BLaER1 (cell line): ENCODE data around the gene ADAP2.

Experiments
- H3K27ac ChIP-seq: shearing (Covaris generic); formaldehyde crosslinking; 2 replicates; pipeline ENCODE4 v1.8.1; 2022
- H3K27me3 ChIP-seq: shearing (Covaris generic); formaldehyde crosslinking; 2 replicates; pipeline ENCODE4 v1.8.1; 2022
- H3K36me3 ChIP-seq: shearing (Covaris generic); formaldehyde crosslinking; 2 replicates; pipeline ENCODE4 v1.8.1; 2022
- H3K4me1 ChIP-seq: shearing (Covaris generic); formaldehyde crosslinking; 2 replicates; pipeline ENCODE4 v1.8.1; 2022
- H3K4me2 ChIP-seq: shearing (Covaris generic); formaldehyde crosslinking; 2 replicates; pipeline ENCODE4 v1.8.1; 2022
- H3K4me3 ChIP-seq: shearing (Covaris generic); formaldehyde crosslinking; 2 replicates; pipeline ENCODE4 v1.8.1; 2022
- H3K9ac ChIP-seq: shearing (Covaris generic); formaldehyde crosslinking; 2 replicates; pipeline ENCODE4 v1.8.1; 2022
- H3K9me3 ChIP-seq: shearing (Covaris generic); formaldehyde crosslinking; 2 replicates; pipeline ENCODE4 v1.8.1; 2022
- H4K20me1 ChIP-seq: shearing (Covaris generic); formaldehyde crosslinking; 2 replicates; pipeline ENCODE4 v1.8.1; 2022
- Cebpa-rat ChIP-seq: shearing (Covaris generic); IDR thresholded peaks from 2 replicates; pipeline ENCODE4 v1.8.1; 2022

Gene ADAP2

DNA sequence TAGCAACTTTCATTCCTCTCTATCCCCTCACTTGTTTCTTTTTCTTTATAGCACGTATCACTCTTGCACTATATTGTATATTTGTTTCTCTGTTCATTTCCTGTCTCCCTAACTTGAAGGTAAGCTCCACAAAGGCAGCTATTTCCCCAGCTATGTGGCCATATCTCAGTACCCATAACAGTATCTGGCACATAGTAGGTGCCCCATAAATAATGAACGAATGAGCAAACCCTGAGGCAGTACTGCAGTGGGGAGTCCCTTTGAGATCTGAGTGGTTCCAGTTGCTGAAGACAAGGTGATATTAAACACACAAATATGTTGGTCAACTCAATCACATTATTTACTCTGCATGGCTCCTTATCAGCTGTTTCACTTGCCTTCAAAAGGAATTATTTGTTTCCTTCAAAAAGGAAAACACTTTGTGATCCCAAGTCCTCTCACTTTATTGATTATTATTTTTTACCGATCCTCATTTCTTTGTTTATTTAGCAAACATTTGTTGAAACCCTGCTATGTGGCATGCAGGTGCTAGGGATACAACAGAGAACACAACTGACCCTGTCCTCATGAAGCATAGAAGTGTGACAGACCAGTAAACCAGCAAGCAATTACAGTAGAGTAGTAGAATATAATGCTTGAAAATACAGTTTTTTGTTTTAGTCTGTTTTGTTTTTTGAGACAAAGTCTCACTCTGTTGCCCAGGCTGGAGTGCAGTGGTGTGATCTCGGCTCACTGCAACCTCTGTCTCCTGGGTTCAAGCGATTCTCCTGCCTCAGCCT is 5.7 kb upstream of the ADAP2 start:
- Histone ChIP-seq H3K4me2 (no peak overlapping the region), H3K27me3 (peaks cover 11% of the 10 kb centered on the region), H3K9me3 (no peaks in the 10 kb centered on the region), H3K4me1 (no peaks in the 10 kb centered on the region), H4K20me1 (0 out of 2 replicates have a peak, but pooled peaks cover 5% of the 10 kb centered on the region), H3K9ac (no peak overlapping the region), H3K27ac (no peak overlapping the region), H3K4me3 (no peak overlapping the region), H3K36me3 (no peaks in the 10 kb centered on the region)
- TF ChIP-seq Cebpa-rat = no peak

DNA sequence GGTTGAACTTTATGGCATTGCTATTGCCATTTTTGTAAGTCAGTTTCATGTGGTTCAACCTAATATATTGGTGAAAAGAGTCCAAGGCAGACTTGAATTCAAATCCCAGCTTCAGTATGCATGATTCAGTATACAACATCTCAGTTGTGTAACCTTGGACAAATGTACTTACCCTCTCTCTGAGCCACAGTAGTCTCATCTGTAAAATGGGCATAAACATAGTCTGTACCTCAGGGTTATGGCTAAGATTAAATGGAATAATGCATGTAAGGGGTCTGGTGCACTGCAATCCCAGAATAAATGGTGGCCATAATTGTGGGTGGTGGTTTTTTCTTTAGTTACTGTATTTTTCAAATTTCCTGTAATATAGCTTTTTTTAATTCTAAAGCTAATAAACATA is 4.7 kb upstream of the ADAP2 start:
- Histone ChIP-seq H3K4me2 (no peak overlapping the region), H3K27me3 (peaks cover 21% of the 10 kb centered on the region), H4K20me1 (0 out of 2 replicates have a peak, but pooled peaks cover 5% of the 10 kb centered on the region), H3K27ac (no peak overlapping the region), H3K9me3 (no peaks in the 10 kb centered on the region), H3K36me3 (no peaks in the 10 kb centered on the region), H3K4me3 (no peak overlapping the region), H3K4me1 (no peaks in the 10 kb centered on the region), H3K9ac (no peak overlapping the region)
- TF ChIP-seq Cebpa-rat = no peak

GRCh38 chr17:30920282-30920681 is 1.5 kb upstream of the ADAP2 start:
- no peak overlapping the region for H3K27ac ChIP-seq
- H3K4me3 ChIP-seq = no peak overlapping the region
- no peak overlapping the region for H3K4me2 ChIP-seq
- H3K9ac ChIP-seq = no peak overlapping the region
- no peaks in the 10 kb centered on the region for H3K36me3 ChIP-seq
- 0 out of 2 replicates have a peak, but pooled peaks cover 5% of the 10 kb centered on the region for H4K20me1 ChIP-seq
- H3K27me3 ChIP-seq = peaks cover 49% of the 10 kb centered on the region
- H3K4me1 ChIP-seq = no peaks in the 10 kb centered on the region
- no peaks in the 10 kb centered on the region for H3K9me3 ChIP-seq
- no peak for TF ChIP-seq Cebpa-rat

GRCh38 chr17:30920683-30921543 is 832 bp upstream of the ADAP2 start:
- H4K20me1 ChIP-seq = 0 out of 2 replicates have a peak, but pooled peaks cover 5% of the 10 kb centered on the region
- no peak overlapping the region for H3K9ac ChIP-seq
- TF ChIP-seq Cebpa-rat = no peak
- no peak overlapping the region for H3K4me2 ChIP-seq
- no peaks in the 10 kb centered on the region for H3K9me3 ChIP-seq
- H3K27ac ChIP-seq = no peak overlapping the region
- no peak overlapping the region for H3K4me3 ChIP-seq
- no peaks in the 10 kb centered on the region for H3K4me1 ChIP-seq
- no peaks in the 10 kb centered on the region for H3K36me3 ChIP-seq
- peaks cover 49% of the 10 kb centered on the region for H3K27me3 ChIP-seq

- H4K20me1 ChIP-seq = 0 out of 2 replicates have a peak, but pooled peaks cover 5% of the 10 kb centered on the region
- no peak overlapping the region for H3K4me2 ChIP-seq
- H3K27me3 ChIP-seq = peaks cover 49% of the 10 kb centered on the region
- TF ChIP-seq Cebpa-rat = no peak
- H3K36me3 ChIP-seq = no peaks in the 10 kb centered on the region
- H3K27ac ChIP-seq = no peak overlapping the region
- no peaks in the 10 kb centered on the region for H3K9me3 ChIP-seq
- H3K4me3 ChIP-seq = no peak overlapping the region
- H3K9ac ChIP-seq = no peak overlapping the region
- no peaks in the 10 kb centered on the region for H3K4me1 ChIP-seq
Measured at GRCh38 chr17:30922235-30923030, 688 bp downstream of the ADAP2 start.

GRCh38 chr17:30924341-30924740 is 2.6 kb downstream of the ADAP2 start:
- Histone ChIP-seq H3K27ac (no peak overlapping the region), H3K4me2 (no peak overlapping the region), H4K20me1 (0 out of 2 replicates have a peak, but pooled peaks cover 5% of the 10 kb centered on the region), H3K4me1 (no peaks in the 10 kb centered on the region), H3K27me3 (peaks cover 49% of the 10 kb centered on the region), H3K36me3 (no peaks in the 10 kb centered on the region), H3K4me3 (no peak overlapping the region), H3K9me3 (no peaks in the 10 kb centered on the region), H3K9ac (no peak overlapping the region)
- TF ChIP-seq Cebpa-rat = no peak

GRCh38 chr17:30926516-30926915 is 4.8 kb downstream of the ADAP2 start:
- H3K4me2 ChIP-seq = no peak overlapping the region
- no peak for TF ChIP-seq Cebpa-rat
- no peak overlapping the region for H3K9ac ChIP-seq
- H3K27me3 ChIP-seq = peaks cover 33% of the 10 kb centered on the region
- H4K20me1 ChIP-seq = no peaks in the 10 kb centered on the region
- H3K4me1 ChIP-seq = no peaks in the 10 kb centered on the region
- no peak overlapping the region for H3K27ac ChIP-seq
- H3K9me3 ChIP-seq = no peaks in the 10 kb centered on the region
- H3K36me3 ChIP-seq = no peaks in the 10 kb centered on the region
- no peak overlapping the region for H3K4me3 ChIP-seq

DNA sequence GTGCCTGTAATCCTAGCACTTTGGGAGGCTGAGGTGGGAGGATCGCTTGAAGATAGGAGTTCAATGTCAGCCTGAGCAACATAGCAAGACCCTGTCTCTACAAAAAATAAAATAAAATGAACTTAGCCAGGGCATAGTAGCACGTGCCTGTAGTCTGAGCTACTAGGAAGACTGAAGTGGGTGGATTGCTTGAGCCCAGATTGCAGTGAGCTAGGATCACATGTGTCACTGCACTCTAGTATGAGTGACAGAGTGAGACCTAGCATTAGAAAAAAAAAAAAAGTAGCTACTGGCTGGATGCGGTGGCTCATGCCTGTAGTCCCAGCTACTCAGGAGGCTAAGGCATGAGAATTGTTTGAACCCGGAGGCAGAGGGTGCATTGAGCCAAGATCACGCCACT is 6.0 kb downstream of the ADAP2 start:
- H3K9me3 ChIP-seq = no peaks in the 10 kb centered on the region

GRCh38 chr17:30928584-30928983 is 6.8 kb downstream of the ADAP2 start:
- Histone ChIP-seq H3K27me3 (peaks cover 12% of the 10 kb centered on the region), H3K4me3 (no peak overlapping the region), H3K4me2 (no peak overlapping the region), H3K27ac (no peak overlapping the region), H3K4me1 (no peaks in the 10 kb centered on the region), H3K9ac (no peak overlapping the region), H3K36me3 (no peaks in the 10 kb centered on the region), H3K9me3 (no peaks in the 10 kb centered on the region), H4K20me1 (no peaks in the 10 kb centered on the region)
- TF ChIP-seq Cebpa-rat = no peak

More for the DNA sequence above, 6.0 kb downstream of the ADAP2 start:
- no peak overlapping the region for H3K9ac ChIP-seq
- no peak overlapping the region for H3K27ac ChIP-seq
- H3K4me3 ChIP-seq = no peak overlapping the region
- peaks cover 20% of the 10 kb centered on the region for H3K27me3 ChIP-seq
- no peaks in the 10 kb centered on the region for H3K36me3 ChIP-seq
- no peak for TF ChIP-seq Cebpa-rat
- no peak overlapping the region for H3K4me2 ChIP-seq
- no peaks in the 10 kb centered on the region for H4K20me1 ChIP-seq
- no peaks in the 10 kb centered on the region for H3K4me1 ChIP-seq
